Choroid plexus epithelial cell (primary cell): ENCODE data around the gene SOWAHC.
"Not testable (repeated sequence)": the region's sequence is repeated elsewhere in the genome, so short reads cannot be mapped to it uniquely, and the experiment has no call there.

ENCODE experiments used
- DNase-seq: peaks from one replicate; pipeline ENCODE4 v3.0.0-alpha.2; 2010; ENCODE audit warnings: low read depth
- H3K4me3 ChIP-seq: 2 replicates; pipeline ENCODE4 v1.5.1; 2011; ENCODE audit warnings: low read depth, mild to moderate bottlenecking, control low read depth, low read length, moderate library complexity
- TF ChIP-seq, protein P1 (sequence below): conservative IDR thresholded peaks from 2 replicates; pipeline ENCODE4 v1.5.1; 2011; ENCODE audit warnings: low read depth, mild to moderate bottlenecking, control low read depth, inconsistent platforms, low read length, moderate library complexity

SOWAHC gene

DNA sequence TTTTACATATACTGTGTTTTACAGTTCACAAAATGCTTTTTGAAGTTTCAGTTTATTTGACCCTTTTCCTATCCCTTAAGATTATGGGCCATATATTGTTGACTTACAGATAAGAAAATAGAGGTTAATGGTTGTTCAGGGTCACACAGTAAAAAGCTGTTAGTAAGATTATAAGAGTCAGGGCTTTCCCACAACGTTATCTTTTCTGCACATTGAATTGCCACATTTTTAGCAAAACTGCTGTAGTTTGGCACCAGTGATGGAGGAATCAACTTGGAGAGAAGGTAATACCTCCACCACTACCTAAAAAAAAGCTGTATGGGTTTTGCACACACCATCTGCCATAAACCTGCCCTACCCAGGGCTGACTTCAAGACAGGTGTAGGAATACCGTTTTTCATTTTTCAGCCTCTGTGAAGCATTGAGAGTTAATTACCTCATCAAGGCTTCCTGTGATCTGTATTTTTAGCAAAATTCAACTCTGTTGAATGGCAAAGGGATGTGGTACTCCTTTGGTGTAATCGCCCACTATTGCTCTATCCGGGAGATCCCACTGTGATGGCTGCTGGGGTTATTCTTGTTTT lies 5.0 kb downstream of the SOWAHC start:
- H3K4me3 ChIP-seq: no peak overlapping the region
- TF ChIP-seq, protein P1, sequence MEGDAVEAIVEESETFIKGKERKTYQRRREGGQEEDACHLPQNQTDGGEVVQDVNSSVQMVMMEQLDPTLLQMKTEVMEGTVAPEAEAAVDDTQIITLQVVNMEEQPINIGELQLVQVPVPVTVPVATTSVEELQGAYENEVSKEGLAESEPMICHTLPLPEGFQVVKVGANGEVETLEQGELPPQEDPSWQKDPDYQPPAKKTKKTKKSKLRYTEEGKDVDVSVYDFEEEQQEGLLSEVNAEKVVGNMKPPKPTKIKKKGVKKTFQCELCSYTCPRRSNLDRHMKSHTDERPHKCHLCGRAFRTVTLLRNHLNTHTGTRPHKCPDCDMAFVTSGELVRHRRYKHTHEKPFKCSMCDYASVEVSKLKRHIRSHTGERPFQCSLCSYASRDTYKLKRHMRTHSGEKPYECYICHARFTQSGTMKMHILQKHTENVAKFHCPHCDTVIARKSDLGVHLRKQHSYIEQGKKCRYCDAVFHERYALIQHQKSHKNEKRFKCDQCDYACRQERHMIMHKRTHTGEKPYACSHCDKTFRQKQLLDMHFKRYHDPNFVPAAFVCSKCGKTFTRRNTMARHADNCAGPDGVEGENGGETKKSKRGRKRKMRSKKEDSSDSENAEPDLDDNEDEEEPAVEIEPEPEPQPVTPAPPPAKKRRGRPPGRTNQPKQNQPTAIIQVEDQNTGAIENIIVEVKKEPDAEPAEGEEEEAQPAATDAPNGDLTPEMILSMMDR: no peak
- no peak for DNase-seq

DNA sequence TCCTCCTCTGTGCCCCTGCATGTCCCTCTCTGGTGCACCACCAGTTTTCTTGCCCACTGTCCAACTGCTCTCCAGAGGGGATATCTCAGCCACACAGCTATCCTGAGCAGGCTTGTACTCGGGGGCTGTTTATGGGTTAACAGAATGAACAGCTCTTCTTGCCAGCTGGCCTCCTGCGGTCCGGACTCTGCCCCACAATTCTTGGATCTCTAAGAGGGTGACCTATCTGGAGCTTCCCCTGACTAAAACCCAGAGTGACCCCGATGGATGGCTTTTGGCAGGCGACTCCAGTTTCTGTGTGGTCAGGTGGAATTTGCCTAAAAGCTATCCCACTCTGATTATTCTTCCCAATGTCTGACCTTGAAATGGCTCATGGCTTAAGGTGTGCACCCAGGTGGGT lies 9.1 kb downstream of the SOWAHC start:
- TF ChIP-seq, protein P1: no peak
- H3K4me3 ChIP-seq: no peak overlapping the region
- DNase-seq: no peak

DNA sequence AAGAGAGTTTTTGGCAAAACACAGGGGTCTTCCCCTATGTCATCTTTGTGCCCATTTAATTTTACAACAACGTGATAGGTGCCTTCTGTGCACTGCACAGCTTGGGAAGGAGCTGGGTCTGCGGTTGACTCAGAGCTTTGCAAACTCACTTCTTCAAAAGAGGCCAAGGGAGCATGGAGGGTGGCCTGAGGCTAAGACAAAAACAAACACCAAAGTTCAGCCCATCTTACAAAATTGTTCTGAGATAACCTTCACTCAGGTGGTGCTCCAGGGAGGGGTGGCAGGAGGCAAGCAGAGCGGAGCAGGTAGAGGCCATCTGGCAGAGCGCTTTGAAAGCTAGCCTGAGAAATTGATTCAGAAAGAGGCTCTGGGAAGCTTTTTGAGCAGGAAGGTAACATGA lies 9.8 kb downstream of the SOWAHC start:
- no peak overlapping the region for H3K4me3 ChIP-seq
- TF ChIP-seq, protein P1: no peak
- DNase-seq: no peak

DNA sequence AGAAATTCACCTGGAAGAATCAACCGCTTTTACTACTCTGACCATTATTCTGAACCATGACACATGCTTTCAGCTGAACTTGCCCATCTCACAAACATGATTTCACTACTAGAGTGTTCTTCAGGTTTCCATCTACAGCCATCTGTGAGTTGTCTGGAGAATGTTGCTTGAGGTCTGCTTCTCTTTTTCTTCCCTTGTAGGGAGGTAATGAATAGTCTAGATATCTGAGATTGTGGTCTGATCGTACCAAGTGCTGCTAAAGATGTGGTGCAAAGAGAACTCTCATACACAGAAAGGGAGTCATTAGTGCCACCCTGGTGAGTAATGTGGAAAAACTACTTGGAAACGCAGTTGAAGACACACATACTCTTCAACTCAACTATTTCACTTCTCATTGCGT lies 10.2 kb downstream of the SOWAHC start:
- TF ChIP-seq, protein P1: no peak
- no peak for DNase-seq

DNA sequence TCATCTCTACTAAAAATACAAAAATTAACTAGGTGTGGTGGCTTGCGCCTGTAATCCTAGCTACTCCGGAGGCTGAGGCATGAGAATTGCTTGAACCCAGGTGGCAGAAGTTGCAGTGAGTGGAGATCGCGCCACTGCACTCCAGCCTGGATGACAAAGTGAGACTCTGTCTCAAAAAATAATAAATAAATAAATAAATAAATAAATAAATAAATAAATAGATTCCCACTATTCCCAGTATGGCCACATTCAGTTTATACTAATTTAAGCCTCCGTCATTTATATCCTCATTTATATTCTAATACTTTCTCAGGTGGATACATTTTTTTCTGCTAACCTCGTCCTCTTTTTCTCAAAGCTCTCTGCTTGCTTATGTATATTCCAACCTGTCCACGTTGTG lies 14.2 kb downstream of the SOWAHC start:
- not testable (repeated sequence) for H3K4me3 ChIP-seq, DNase-seq

More for the DNA sequence above, 10.2 kb downstream of the SOWAHC start:
- H3K4me3 ChIP-seq: no peak overlapping the region

DNA sequence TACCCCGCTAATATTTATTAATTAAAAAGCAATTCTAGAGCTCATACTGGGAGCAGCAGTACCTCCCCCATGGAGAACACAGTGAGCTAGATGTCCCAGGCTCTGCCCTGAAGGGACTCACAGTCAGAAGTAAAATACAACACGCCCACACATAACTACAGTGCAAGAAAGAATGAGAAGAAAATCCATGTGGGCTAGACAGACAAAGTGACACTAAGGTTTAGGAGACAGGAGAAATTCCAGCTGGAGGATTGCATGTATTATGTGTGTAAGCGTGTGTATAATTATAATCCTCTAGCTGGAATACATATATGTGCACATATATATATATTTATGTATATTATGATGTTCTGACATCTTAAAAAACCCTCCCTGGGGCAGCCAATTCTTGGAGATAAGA lies 15.7 kb downstream of the SOWAHC start:
- TF ChIP-seq, protein P1: no peak
- no peak for DNase-seq
- no peak overlapping the region for H3K4me3 ChIP-seq

DNA sequence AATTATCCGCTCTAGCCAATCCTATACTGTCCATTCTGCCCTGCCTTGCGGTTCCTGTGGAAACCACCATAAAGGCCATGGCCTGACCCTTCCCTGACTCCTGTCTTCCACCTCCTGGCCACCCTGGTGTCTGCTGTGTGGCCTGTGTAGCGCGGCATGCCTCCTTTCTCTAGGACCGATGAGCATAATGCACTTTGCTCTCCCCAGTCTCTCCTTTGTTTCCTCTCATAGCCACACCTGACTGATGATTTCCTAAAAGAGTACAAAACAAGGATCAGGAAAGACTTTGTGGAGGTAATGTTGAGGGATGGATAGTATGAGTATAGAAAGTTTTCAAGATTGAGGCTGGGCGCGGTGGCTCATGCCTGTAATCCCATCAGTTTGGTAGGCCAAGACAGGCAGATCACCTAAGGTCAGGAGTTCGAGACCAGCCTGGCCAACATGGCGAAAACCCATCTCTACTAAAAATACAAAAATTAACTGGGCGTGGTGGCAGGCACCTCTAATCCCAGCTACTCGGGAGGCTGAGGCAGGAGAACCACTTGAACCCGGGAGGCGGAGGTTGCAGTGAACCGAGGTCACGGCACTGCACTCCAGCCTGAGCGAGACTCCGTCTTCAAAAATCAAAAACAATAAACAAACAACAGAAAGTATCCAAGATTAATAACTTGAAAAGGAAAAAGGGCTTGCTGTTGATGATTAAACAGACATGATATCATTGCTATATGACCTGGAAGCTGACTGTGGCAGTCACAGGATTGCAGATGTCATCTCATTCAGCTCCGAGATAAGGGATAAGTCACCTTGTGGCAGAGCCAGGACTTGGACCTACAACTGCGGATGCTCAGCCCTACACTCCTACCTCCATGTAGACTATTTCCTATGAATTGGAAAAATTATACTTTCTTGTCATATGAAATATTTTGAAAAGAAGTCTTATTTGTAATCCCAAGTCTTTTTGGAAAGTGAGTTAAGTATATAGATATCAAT lies 16.6 kb downstream of the SOWAHC start:
- DNase-seq: no peak
- no peak overlapping the region for H3K4me3 ChIP-seq
- TF ChIP-seq, protein P1: no peak
